ENCODE measurements around the gene ADARB2.

DNA sequence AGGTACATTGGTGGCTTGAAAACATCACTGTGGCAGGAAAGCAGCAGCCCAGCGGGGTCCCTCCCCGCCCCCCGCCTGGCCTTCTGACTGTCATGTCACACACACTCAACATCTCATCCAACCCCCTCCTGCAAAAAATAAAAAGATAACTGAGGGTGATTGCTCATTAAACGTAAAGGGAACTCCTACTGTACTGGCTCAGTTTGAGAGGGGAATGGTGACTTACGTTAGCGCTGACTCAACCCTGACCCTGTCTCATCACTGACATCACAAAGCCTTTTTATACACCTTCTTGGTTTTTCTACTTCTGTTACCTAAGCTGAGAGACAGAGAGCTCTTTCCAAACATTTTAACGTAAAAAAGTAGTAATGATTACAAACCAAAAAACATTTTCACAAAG lies 48.8 kb downstream of the ADARB2 start:
- TF ChIP-seq, protein P1, sequence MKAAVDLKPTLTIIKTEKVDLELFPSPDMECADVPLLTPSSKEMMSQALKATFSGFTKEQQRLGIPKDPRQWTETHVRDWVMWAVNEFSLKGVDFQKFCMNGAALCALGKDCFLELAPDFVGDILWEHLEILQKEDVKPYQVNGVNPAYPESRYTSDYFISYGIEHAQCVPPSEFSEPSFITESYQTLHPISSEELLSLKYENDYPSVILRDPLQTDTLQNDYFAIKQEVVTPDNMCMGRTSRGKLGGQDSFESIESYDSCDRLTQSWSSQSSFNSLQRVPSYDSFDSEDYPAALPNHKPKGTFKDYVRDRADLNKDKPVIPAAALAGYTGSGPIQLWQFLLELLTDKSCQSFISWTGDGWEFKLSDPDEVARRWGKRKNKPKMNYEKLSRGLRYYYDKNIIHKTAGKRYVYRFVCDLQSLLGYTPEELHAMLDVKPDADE (IDR thresholded peaks at IDR 0.05): no peak
- TF ChIP-seq, protein P2, sequence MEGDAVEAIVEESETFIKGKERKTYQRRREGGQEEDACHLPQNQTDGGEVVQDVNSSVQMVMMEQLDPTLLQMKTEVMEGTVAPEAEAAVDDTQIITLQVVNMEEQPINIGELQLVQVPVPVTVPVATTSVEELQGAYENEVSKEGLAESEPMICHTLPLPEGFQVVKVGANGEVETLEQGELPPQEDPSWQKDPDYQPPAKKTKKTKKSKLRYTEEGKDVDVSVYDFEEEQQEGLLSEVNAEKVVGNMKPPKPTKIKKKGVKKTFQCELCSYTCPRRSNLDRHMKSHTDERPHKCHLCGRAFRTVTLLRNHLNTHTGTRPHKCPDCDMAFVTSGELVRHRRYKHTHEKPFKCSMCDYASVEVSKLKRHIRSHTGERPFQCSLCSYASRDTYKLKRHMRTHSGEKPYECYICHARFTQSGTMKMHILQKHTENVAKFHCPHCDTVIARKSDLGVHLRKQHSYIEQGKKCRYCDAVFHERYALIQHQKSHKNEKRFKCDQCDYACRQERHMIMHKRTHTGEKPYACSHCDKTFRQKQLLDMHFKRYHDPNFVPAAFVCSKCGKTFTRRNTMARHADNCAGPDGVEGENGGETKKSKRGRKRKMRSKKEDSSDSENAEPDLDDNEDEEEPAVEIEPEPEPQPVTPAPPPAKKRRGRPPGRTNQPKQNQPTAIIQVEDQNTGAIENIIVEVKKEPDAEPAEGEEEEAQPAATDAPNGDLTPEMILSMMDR (conservative IDR thresholded peaks at IDR 0.05; ENCODE audit: low read depth in 2 of 2): no peak
- TF ChIP-seq CREB1 (CRISPR knock-in tag; IDR thresholded peaks at IDR 0.05; ENCODE audit: low read depth) (no peak), EZH2phosphoT487 (IDR thresholded peaks at IDR 0.05; ENCODE audit: unreplicated experiment) (no peak), EZH2 (IDR thresholded peaks at IDR 0.05; ENCODE audit: low read depth, unreplicated experiment) (no peak), JUNB (IDR thresholded peaks at IDR 0.05; ENCODE audit: unreplicated experiment) (no peak), ZNF114 (CRISPR knock-in tag; IDR thresholded peaks at IDR 0.05) (no peak)
